Measurements from ENCODE around the gene PCA3. TPM values are rescaled to one million over a fixed set of nuclear protein-coding genes. Genes with fewer than 3 reads are reported as not detected.

Gene PCA3
- total RNA-seq, 1 donor from 2014 or later, result not detected

DNA sequence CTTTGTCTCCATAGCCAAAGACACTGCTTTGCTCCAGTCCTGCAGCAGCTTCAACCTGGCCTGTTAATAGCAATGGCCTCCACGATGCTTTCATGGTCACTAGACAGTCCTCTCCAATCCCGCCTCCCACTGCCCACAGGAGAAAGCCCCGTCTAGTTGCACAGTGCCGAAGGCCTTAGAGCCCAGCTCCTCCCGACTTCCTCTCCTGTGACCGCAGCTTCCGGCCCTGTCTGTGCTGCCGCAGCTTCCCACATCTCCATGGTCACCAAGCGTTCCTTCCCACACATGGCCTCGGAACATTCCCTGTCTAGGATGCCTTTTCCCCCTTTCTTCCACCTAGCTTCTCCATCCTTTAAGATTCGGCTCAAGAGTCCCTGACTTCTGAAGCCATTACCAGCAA lies 23.4 kb downstream of the PCA3 start:
- ChIA-PET CTCF (no interaction called here), POLR2A (no interaction called here)
- intact Hi-C loops (cut with micrococcal nuclease), result no loop called here
- peaks cover 12% of the 10 kb centered on the region for H3K27me3 Mint-ChIP-seq
- DNase-seq, result no peak
- H3K4me3 Mint-ChIP-seq, result no peak overlapping the region
- TF ChIP-seq, protein P1, sequence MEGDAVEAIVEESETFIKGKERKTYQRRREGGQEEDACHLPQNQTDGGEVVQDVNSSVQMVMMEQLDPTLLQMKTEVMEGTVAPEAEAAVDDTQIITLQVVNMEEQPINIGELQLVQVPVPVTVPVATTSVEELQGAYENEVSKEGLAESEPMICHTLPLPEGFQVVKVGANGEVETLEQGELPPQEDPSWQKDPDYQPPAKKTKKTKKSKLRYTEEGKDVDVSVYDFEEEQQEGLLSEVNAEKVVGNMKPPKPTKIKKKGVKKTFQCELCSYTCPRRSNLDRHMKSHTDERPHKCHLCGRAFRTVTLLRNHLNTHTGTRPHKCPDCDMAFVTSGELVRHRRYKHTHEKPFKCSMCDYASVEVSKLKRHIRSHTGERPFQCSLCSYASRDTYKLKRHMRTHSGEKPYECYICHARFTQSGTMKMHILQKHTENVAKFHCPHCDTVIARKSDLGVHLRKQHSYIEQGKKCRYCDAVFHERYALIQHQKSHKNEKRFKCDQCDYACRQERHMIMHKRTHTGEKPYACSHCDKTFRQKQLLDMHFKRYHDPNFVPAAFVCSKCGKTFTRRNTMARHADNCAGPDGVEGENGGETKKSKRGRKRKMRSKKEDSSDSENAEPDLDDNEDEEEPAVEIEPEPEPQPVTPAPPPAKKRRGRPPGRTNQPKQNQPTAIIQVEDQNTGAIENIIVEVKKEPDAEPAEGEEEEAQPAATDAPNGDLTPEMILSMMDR (IDR thresholded peaks at IDR 0.05), result no peak
- ATAC-seq (ENCODE audit: low read depth), result no peak
- H3K27ac Mint-ChIP-seq, result no peak overlapping the region
- H3K36me3 Mint-ChIP-seq (ENCODE audit: low read depth), result no peaks in the 10 kb centered on the region
- H3K9me3 Mint-ChIP-seq, result no peaks in the 10 kb centered on the region
- no peaks in the 10 kb centered on the region for H3K4me1 Mint-ChIP-seq

DNA sequence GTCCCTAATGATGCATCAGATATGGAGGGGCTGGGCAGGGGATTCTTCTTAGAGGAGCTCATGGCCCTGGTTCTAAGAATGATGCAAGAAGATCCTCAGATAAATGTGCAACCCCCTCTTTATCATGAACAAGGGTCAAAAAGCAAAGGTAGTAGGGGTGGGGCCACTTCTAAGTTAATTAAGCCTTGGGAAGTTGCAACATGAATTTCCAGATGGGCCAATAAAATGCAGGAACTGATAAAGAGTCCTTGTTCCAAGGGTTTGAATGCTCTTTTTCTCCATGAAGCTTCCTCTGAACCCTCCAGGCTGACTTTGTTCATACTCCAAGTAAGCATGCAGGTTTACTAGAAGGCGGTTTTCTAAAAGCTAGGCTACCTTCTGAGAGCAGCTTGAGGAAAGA lies 25.6 kb downstream of the PCA3 start:
- H3K27ac Mint-ChIP-seq, result no peak overlapping the region
- no peaks in the 10 kb centered on the region for H3K9me3 Mint-ChIP-seq
- ChIA-PET CTCF (no interaction called here), POLR2A (no interaction called here)
- TF ChIP-seq, protein P1 (IDR thresholded peaks at IDR 0.05), result no peak
- DNase-seq, result no peak
- intact Hi-C loops (cut with micrococcal nuclease), result no loop called here
- no peak for ATAC-seq (ENCODE audit: low read depth)
- no peak overlapping the region for H3K4me3 Mint-ChIP-seq
- H3K4me1 Mint-ChIP-seq, result no peaks in the 10 kb centered on the region
- H3K36me3 Mint-ChIP-seq (ENCODE audit: low read depth), result no peaks in the 10 kb centered on the region
- peaks cover 3% of the 10 kb centered on the region for H3K27me3 Mint-ChIP-seq

DNA sequence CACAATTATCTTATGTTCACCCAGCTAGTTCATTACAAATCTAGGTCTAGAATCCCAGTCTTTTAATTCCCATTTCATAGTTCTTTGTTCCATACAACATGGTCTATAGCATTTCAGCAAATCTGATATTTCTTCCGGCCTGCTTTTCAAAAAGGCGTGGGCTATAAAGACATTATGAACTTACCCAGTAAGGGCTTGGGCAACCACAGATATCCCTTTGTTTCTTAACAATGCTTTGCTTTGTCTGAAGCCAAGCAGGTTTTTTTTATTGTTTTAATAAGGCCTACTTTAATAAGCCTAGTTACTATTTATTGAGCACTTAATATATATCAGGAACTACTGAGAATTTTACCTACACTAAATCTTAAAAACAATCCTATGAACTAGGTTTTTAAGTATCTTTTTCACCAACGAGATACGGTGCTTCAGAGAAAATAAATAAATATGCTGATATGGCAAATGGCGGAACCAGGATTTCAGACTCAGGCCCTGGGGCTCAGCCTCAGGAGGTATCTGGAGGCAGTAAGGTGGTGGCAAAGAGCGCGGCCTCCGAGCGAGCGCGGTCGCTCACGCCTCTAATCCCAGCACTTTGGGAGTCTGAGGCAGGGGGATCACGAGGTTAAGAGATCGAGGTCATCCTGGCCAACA lies 29.7 kb downstream of the PCA3 start:
- no peak for ATAC-seq (ENCODE audit: low read depth)
- H3K9me3 Mint-ChIP-seq, result no peaks in the 10 kb centered on the region
- CTCF ChIA-PET, result no interaction called here
- no peak for DNase-seq
- peaks cover 6% of the 10 kb centered on the region for H3K4me1 Mint-ChIP-seq
- POLR2A ChIA-PET, result no interaction called here
- no peaks in the 10 kb centered on the region for H3K36me3 Mint-ChIP-seq (ENCODE audit: low read depth)
- TF ChIP-seq, protein P1 (IDR thresholded peaks at IDR 0.05), result no peak
- intact Hi-C loops (cut with micrococcal nuclease), result no loop called here
- no peak overlapping the region for H3K4me3 Mint-ChIP-seq
- no peak overlapping the region for H3K27ac Mint-ChIP-seq
- peaks cover 5% of the 10 kb centered on the region for H3K27me3 Mint-ChIP-seq

DNA sequence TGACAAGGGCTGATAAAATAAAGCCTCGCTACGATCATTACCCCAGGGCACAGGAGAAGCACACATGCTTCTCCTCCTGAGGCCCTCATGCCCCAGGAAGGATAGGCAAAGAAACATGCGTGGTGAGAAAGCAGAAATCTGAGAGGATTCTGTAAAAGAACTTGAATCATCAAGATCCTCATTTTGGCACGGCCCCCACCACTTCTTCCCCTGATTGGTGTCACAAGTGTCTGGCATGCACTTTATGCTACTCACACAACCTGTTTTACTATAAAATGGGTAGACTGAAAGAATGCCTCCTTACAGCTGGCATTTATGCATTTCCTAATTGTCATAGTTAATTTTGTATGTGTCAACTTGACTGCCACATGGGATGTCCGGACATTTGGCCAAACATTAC lies 32.1 kb downstream of the PCA3 start:
- H3K27me3 Mint-ChIP-seq, result peaks cover 2% of the 10 kb centered on the region
- no peak for ATAC-seq (ENCODE audit: low read depth)
- H3K4me1 Mint-ChIP-seq, result peaks cover 6% of the 10 kb centered on the region
- POLR2A ChIA-PET, result no interaction called here
- H3K9me3 Mint-ChIP-seq, result no peaks in the 10 kb centered on the region
- intact Hi-C loops (cut with micrococcal nuclease), result no loop called here
- H3K4me3 Mint-ChIP-seq, result no peak overlapping the region
- H3K36me3 Mint-ChIP-seq (ENCODE audit: low read depth), result no peaks in the 10 kb centered on the region
- CTCF ChIA-PET, result no interaction called here
- no peak for DNase-seq
- TF ChIP-seq, protein P1 (IDR thresholded peaks at IDR 0.05), result no peak
- no peak overlapping the region for H3K27ac Mint-ChIP-seq

DNA sequence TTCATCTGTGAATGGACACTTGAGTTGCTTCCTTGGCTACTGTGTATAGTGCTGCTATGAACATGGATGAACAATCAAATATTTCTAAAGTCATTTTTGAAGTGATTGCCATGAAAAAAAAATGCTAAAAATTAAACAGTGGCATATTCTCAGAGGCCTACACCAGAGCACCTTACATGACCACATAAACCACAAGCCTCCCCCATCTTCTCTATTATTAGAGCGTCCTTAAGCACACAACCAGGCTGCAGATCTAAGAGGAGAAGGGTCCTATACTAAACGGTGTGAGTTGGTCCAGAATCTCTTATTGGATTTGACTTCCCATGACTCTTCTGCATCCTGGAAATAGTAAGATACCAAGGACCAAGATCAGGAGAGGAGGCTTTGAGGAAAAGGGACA lies 34.3 kb downstream of the PCA3 start:
- TF ChIP-seq, protein P1 (IDR thresholded peaks at IDR 0.05), result no peak
- peaks cover 2% of the 10 kb centered on the region for H3K27me3 Mint-ChIP-seq
- ATAC-seq (ENCODE audit: low read depth) (no peak), DNase-seq (no peak)
- no peaks in the 10 kb centered on the region for H3K36me3 Mint-ChIP-seq (ENCODE audit: low read depth)
- H3K9me3 Mint-ChIP-seq, result no peaks in the 10 kb centered on the region
- H3K27ac Mint-ChIP-seq, result no peak overlapping the region
- intact Hi-C loops (cut with micrococcal nuclease), result no loop called here
- H3K4me1 Mint-ChIP-seq, result peaks cover 6% of the 10 kb centered on the region
- POLR2A ChIA-PET, result no interaction called here
- CTCF ChIA-PET, result no interaction called here
- no peak overlapping the region for H3K4me3 Mint-ChIP-seq
